BE2C (cell line): ENCODE data around the gene ATF4. TPM values are rescaled to one million over a fixed set of nuclear protein-coding genes. Genes with fewer than 3 reads are reported as not detected.

Experiments
- DNase-seq: peaks from one replicate; pipeline ENCODE4 v3.0.0-alpha.2; 2020
- H3K27me3 ChIP-seq: fragments of 250-450 bp; sonication (Bioruptor Pico); 2 replicates; pipeline ENCODE4 v1.5.1; 2020; ENCODE audit warnings: mild to moderate bottlenecking
- H3K36me3 ChIP-seq: fragments of 250-450 bp; sonication (Bioruptor Pico); 2 replicates; pipeline ENCODE4 v1.5.1; 2020; ENCODE audit warnings: mild to moderate bottlenecking
- H3K4me1 ChIP-seq: fragments of 250-450 bp; sonication (Bioruptor Pico); 2 replicates; pipeline ENCODE4 v1.5.1; 2020
- H3K4me3 ChIP-seq: 2 replicates; pipeline ENCODE4 v1.5.1; 2011; ENCODE audit warnings: low read depth, low read length
- H3K9me3 ChIP-seq: fragments of 250-450 bp; sonication (Bioruptor Pico); 2 replicates; pipeline ENCODE4 v1.5.1; 2020
- CTCF ChIP-seq: IDR thresholded peaks from 2 replicates; pipeline ENCODE4 v1.5.1; 2012; ENCODE audit warnings: mild to moderate bottlenecking, low read depth, low read length
- polyA plus RNA-seq: library from polyadenylated mRNA; unstranded; fragments of >200 nt; gene quantifications from one replicate; pipeline ENCODE4 v1.2.1, GENCODE V29; 2012; ENCODE audit warnings: low read depth, missing spikeins; ENCODE audit not compliant: insufficient read length, insufficient read depth

Gene ATF4
- polyA plus RNA-seq = 1,602 TPM

DNA sequence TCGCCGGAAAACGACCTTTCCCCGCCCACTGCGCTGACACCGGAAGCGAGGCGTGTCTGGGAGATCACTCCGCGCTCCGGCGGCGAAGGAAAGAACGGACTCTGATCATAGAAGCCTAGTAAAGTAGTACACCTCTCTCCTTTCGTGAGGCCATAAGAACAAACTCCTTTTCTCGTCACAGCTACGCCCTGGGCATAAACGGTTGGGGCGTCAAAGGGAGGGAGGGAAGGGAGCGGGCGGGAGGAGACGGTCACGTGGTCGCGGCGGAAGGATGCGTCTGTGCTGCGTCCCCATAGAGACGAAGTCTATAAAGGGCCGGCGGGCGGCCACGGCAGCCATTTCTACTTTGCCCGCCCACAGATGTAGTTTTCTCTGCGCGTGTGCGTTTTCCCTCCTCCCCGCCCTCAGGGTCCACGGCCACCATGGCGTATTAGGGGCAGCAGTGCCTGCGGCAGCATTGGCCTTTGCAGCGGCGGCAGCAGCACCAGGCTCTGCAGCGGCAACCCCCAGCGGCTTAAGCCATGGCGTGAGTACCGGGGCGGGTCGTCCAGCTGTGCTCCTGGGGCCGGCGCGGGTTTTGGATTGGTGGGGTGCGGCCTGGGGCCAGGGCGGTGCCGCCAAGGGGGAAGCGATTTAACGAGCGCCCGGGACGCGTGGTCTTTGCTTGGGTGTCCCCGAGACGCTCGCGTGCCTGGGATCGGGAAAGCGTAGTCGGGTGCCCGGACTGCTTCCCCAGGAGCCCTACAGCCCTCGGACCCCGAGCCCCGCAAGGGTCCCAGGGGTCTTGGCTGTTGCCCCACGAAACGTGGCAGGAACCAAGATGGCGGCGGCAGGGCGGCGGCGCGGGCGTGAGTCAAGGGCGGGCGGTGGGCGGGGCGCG, at the start of gene ATF4:
ATF4 (plus strand) TSS at position 337 of the 880 bp plus-strand sequence. CDS start 884 bp downstream, outside the sequence.
- no peak for TF ChIP-seq CTCF
- DNase-seq = peak; percentile 89
- H3K4me1 ChIP-seq = peaks cover 7% of the 10 kb centered on the region
- H3K36me3 ChIP-seq = peaks cover 77% of the 10 kb centered on the region
- no peaks in the 10 kb centered on the region for H3K27me3 ChIP-seq
- peak within 1 kb of the TSS; percentile 98 for H3K4me3 ChIP-seq
- H3K9me3 ChIP-seq = no peaks in the 10 kb centered on the region

GRCh38 chr22:39471381-39472141, 48.8 kb upstream of the ATF4 start:
- H3K36me3 ChIP-seq = no peaks in the 10 kb centered on the region
- H3K4me1 ChIP-seq = peaks cover 39% of the 10 kb centered on the region
- H3K9me3 ChIP-seq = no peaks in the 10 kb centered on the region
- no peak for TF ChIP-seq CTCF
- DNase-seq = no peak
- no peaks in the 10 kb centered on the region for H3K27me3 ChIP-seq
- H3K4me3 ChIP-seq = no peak overlapping the region

GRCh38 chr22:39472570-39473556, 47.5 kb upstream of the ATF4 start:
- no peaks in the 10 kb centered on the region for H3K36me3 ChIP-seq
- peaks cover 39% of the 10 kb centered on the region for H3K4me1 ChIP-seq
- TF ChIP-seq CTCF = no peak
- no peak for DNase-seq
- no peak overlapping the region for H3K4me3 ChIP-seq
- H3K27me3 ChIP-seq = no peaks in the 10 kb centered on the region
- no peaks in the 10 kb centered on the region for H3K9me3 ChIP-seq

GRCh38 chr22:39473851-39474250, 46.5 kb upstream of the ATF4 start:
- no peak for DNase-seq
- peaks cover 39% of the 10 kb centered on the region for H3K4me1 ChIP-seq
- TF ChIP-seq CTCF = no peak

DNA sequence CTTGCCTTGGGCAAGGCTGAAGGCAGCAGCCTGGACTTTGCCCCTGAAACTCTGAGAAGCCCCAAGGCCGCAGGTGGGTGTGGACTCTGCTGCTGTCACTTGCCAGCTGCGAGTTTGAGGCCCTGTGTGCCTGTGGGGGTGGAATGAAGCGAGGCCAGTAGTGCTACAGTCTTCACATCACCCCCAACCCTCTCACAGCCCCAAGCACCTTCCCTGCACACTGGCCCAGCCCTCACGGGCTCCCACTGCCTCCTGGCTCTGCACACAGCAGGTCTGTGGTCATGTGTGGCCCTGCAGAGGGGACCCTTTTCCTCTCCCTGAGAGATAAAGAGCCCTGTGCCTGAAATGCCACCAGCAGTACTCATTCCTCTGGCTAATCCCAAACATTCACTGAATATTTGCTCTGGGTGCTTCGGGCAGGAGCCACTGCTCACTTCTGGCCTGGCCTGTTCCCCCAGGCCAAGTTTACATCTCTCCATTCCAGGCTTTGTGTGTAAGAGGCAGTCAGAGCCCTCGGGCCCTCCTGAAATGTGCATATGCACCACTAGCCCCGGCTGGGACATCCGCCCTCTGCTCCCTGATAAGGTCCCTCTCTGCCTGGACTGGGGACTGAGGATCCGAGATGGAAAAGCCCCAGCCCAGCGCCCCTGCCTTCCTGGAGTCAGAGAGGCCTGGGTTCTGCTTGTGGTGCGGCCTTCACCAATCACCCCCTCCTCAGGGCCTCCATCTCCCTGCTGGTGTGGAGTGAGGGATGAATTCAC, 45.8 kb upstream of the ATF4 start:
- H3K9me3 ChIP-seq = no peaks in the 10 kb centered on the region
- peaks cover 39% of the 10 kb centered on the region for H3K4me1 ChIP-seq
- no peak for TF ChIP-seq CTCF
- H3K4me3 ChIP-seq = no peak overlapping the region
- DNase-seq = peak; percentile 55
- H3K27me3 ChIP-seq = no peaks in the 10 kb centered on the region
- no peaks in the 10 kb centered on the region for H3K36me3 ChIP-seq

More at GRCh38 chr22:39473851-39474250, 46.5 kb upstream of the ATF4 start:
- no peaks in the 10 kb centered on the region for H3K36me3 ChIP-seq
- H3K27me3 ChIP-seq = no peaks in the 10 kb centered on the region
- H3K9me3 ChIP-seq = no peaks in the 10 kb centered on the region
- no peak overlapping the region for H3K4me3 ChIP-seq
